Neural progenitor cell (in vitro differentiated cells): ENCODE results near the gene SUCO. TPM values are rescaled to one million over a fixed set of nuclear protein-coding genes. Genes with fewer than 3 reads are reported as not detected.

Source experiments
- DNase-seq: peaks from one replicate; pipeline ENCODE4 v3.0.0-alpha.2; 2016; ENCODE audit warnings: low spot score
- H2AFZ ChIP-seq: fragments of 200-600 bp; sonication (generic); replicated peaks from 2 replicates; pipeline ENCODE4 v1.6.1; 2016; ENCODE audit warnings: antibody characterized with exemption
- H3F3A ChIP-seq: fragments of 200-600 bp; sonication (generic); 2 replicates; pipeline ENCODE4 v1.6.1; 2016; ENCODE audit warnings: antibody characterized with exemption, low read depth
- H3K27ac ChIP-seq: fragments of 200-600 bp; sonication (generic); 2 replicates; pipeline ENCODE4 v1.5.1; 2016; ENCODE audit warnings: mild to moderate bottlenecking
- H3K27me3 ChIP-seq: fragments of 200-600 bp; sonication (generic); 2 replicates; pipeline ENCODE4 v1.6.1; 2016; ENCODE audit warnings: mild to moderate bottlenecking, moderate library complexity
- H3K36me3 ChIP-seq: fragments of 200-600 bp; sonication (generic); 2 replicates; pipeline ENCODE4 v1.5.1; 2016
- H3K4me1 ChIP-seq: fragments of 200-600 bp; sonication (generic); 2 replicates; pipeline ENCODE4 v1.6.1; 2016; ENCODE audit warnings: mixed run types
- H3K4me2 ChIP-seq: fragments of 200-600 bp; sonication (generic); 2 replicates; pipeline ENCODE4 v1.6.1; 2016
- H3K4me3 ChIP-seq: fragments of 200-600 bp; sonication (generic); 2 replicates; pipeline ENCODE4 v1.5.1; 2016
- H3K79me2 ChIP-seq: fragments of 200-600 bp; sonication (generic); 2 replicates; pipeline ENCODE4 v1.6.1; 2016; ENCODE audit warnings: low read depth
- H3K9ac ChIP-seq: fragments of 200-600 bp; sonication (generic); 2 replicates; pipeline ENCODE4 v1.6.1; 2016
- H3K9me3 ChIP-seq: fragments of 200-600 bp; sonication (generic); 2 replicates; pipeline ENCODE4 v1.5.1; 2016; ENCODE audit warnings: low read depth
- H4K20me1 ChIP-seq: fragments of 200-600 bp; sonication (generic); 2 replicates; pipeline ENCODE4 v1.6.1; 2016; ENCODE audit warnings: low read depth
- H3K27ac Mint-ChIP-seq: 3 replicates; pipeline ENCODE4 v1.8.0; 2021; ENCODE audit warnings: mixed read lengths
- H3K27me3 Mint-ChIP-seq: 2 replicates; pipeline ENCODE4 v1.8.0; 2022; ENCODE audit warnings: low read depth, mild to moderate bottlenecking, inconsistent platforms, moderate library complexity, mixed read lengths; ENCODE audit not compliant: insufficient read depth
- H3K36me3 Mint-ChIP-seq: 3 replicates; pipeline ENCODE4 v1.8.0; 2021; ENCODE audit warnings: mixed read lengths
- H3K4me1 Mint-ChIP-seq: 3 replicates; pipeline ENCODE4 v1.8.0; 2021; ENCODE audit warnings: mixed read lengths
- H3K4me3 Mint-ChIP-seq: 3 replicates; pipeline ENCODE4 v1.8.0; 2021; ENCODE audit warnings: mild to moderate bottlenecking, moderate library complexity, mixed read lengths
- H3K9me3 Mint-ChIP-seq: 3 replicates; pipeline ENCODE4 v1.8.0; 2020; ENCODE audit warnings: mixed read lengths
- EZH2 ChIP-seq: fragments of 200-600 bp; sonication (generic); IDR thresholded peaks from 2 replicates; pipeline ENCODE4 v1.6.1; 2017; ENCODE audit warnings: antibody characterized with exemption, mild to moderate bottlenecking, moderate library complexity
- EZH2phosphoT487 ChIP-seq: fragments of 200-600 bp; sonication (generic); IDR thresholded peaks from 2 replicates; pipeline ENCODE4 v1.6.1; 2017; ENCODE audit warnings: antibody characterized with exemption
- total RNA-seq: library from RNA; depleted of rRNA; stranded (reverse); fragments of >200 nt; gene quantifications from 2 replicates; pipeline ENCODE4 v1.2.3, GENCODE V29; 2015; ENCODE audit warnings: low replicate concordance
- TF ChIP-seq, protein P1 (sequence below): fragments of 200-600 bp; sonication (generic); IDR thresholded peaks from 2 replicates; pipeline ENCODE4 v1.5.1; 2017; ENCODE audit warnings: antibody characterized with exemption, mild to moderate bottlenecking

Gene SUCO
- total RNA-seq, 1 donor from 2014 or later = 109 TPM

DNA sequence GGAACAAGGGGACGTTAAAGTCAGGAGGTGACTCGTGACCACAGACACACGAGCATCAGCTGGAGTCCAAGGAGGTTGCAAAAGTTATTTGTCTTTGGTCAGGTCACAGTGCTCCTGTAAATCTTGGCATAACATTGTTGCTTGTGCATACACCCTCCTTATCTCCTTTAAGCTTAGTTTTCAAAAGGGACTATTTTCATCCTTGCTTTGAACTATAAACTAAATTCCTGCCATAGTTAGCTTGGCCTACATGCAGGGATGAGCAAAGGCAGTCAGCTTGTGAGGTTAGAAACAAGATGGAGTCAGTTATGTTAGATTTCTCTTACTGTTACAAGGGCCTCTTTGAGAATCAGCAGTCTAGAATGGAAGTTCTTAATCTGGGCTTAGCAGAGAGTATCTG is 97.9 kb downstream of the SUCO start:
- Histone ChIP-seq H3K4me2 (no peak overlapping the region), H3K9me3 (no peaks in the 10 kb centered on the region), H3K27me3 (no peaks in the 10 kb centered on the region), H3K27ac (no peak overlapping the region), H3K4me3 (no peak overlapping the region), H2AFZ (no peak overlapping the region), H3K79me2 (no peaks in the 10 kb centered on the region), H3K36me3 (no peaks in the 10 kb centered on the region), H3K4me1 (no peaks in the 10 kb centered on the region), H3F3A (no peaks in the 10 kb centered on the region), H4K20me1 (no peaks in the 10 kb centered on the region), H3K9ac (no peak overlapping the region)
- H3K4me1 Mint-ChIP-seq = peaks cover 3% of the 10 kb centered on the region
- DNase-seq = no peak
- no peak overlapping the region for H3K4me3 Mint-ChIP-seq
- H3K9me3 Mint-ChIP-seq = peaks cover 21% of the 10 kb centered on the region
- no peak overlapping the region for H3K27ac Mint-ChIP-seq
- no peaks in the 10 kb centered on the region for H3K36me3 Mint-ChIP-seq
- peaks cover 2% of the 10 kb centered on the region for H3K27me3 Mint-ChIP-seq
- TF ChIP-seq EZH2 = no peak
- TF ChIP-seq, protein P1, sequence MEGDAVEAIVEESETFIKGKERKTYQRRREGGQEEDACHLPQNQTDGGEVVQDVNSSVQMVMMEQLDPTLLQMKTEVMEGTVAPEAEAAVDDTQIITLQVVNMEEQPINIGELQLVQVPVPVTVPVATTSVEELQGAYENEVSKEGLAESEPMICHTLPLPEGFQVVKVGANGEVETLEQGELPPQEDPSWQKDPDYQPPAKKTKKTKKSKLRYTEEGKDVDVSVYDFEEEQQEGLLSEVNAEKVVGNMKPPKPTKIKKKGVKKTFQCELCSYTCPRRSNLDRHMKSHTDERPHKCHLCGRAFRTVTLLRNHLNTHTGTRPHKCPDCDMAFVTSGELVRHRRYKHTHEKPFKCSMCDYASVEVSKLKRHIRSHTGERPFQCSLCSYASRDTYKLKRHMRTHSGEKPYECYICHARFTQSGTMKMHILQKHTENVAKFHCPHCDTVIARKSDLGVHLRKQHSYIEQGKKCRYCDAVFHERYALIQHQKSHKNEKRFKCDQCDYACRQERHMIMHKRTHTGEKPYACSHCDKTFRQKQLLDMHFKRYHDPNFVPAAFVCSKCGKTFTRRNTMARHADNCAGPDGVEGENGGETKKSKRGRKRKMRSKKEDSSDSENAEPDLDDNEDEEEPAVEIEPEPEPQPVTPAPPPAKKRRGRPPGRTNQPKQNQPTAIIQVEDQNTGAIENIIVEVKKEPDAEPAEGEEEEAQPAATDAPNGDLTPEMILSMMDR = no peak

DNA sequence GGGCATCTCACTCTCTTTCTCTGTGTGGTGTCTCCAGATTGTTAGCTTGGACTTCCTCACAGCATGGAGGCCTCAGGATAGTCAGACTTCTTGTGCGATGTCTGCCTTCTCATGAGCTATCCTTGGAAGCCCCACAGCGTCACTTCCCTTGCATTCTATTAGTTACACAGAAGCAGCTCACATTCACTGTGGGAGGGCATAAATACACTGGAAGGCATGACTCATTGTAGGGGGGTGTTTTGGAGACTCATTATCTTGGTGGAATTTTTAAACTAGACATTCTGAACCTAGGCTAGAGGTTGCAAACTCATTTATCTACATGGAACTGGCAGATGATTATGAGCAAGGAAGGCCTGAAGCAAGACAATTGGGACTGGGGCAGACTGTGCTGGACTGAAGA is 104.6 kb downstream of the SUCO start:
- Histone ChIP-seq H3K9ac (no peak overlapping the region), H3K4me2 (no peak overlapping the region), H2AFZ (no peak overlapping the region), H3K4me3 (no peak overlapping the region), H3F3A (no peaks in the 10 kb centered on the region), H3K36me3 (no peaks in the 10 kb centered on the region), H3K27me3 (no peaks in the 10 kb centered on the region), H3K27ac (no peak overlapping the region), H3K4me1 (no peaks in the 10 kb centered on the region), H3K9me3 (no peaks in the 10 kb centered on the region), H3K79me2 (no peaks in the 10 kb centered on the region), H4K20me1 (no peaks in the 10 kb centered on the region)
- Mint-ChIP-seq H3K27ac (peak overlapping the region; percentile 15), H3K9me3 (peaks cover 7% of the 10 kb centered on the region), H3K27me3 (peaks cover 2% of the 10 kb centered on the region), H3K4me1 (peaks cover 10% of the 10 kb centered on the region), H3K4me3 (no peak overlapping the region), H3K36me3 (no peaks in the 10 kb centered on the region)
- TF ChIP-seq, protein P1 = no peak
- TF ChIP-seq EZH2 (no peak), EZH2phosphoT487 (no peak)
- DNase-seq = no peak

DNA sequence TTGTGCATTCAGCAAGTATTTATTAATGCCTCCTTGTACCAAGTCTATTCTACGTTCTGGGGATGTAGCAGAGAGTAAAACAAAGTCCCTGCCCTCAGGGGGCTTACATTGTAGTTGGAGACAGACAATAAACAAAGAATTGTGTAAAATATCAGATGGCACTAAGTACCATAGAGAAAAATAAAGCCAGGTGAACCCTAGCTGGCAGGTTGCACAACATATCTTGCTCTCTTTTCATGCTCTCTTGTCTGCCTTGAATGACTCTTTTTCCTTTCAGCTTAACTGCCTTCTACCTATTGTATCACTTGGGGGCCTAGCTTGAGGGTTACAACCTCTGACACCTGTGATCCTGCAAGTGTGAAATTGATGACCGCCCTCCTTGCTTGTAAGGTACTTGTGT is 105.3 kb downstream of the SUCO start:
- Histone ChIP-seq H4K20me1 (no peaks in the 10 kb centered on the region), H3K4me1 (no peaks in the 10 kb centered on the region), H3F3A (no peaks in the 10 kb centered on the region), H3K4me2 (no peak overlapping the region), H3K27ac (no peak overlapping the region), H3K27me3 (no peaks in the 10 kb centered on the region), H3K9ac (no peak overlapping the region), H3K36me3 (no peaks in the 10 kb centered on the region), H3K9me3 (no peaks in the 10 kb centered on the region), H3K4me3 (no peak overlapping the region), H3K79me2 (no peaks in the 10 kb centered on the region), H2AFZ (no peak overlapping the region)
- TF ChIP-seq EZH2phosphoT487 (no peak), EZH2 (no peak)
- TF ChIP-seq, protein P1 = no peak
- Mint-ChIP-seq H3K4me3 (no peak overlapping the region), H3K27ac (no peak overlapping the region), H3K9me3 (peaks cover 6% of the 10 kb centered on the region), H3K27me3 (peaks cover 2% of the 10 kb centered on the region), H3K4me1 (peaks cover 10% of the 10 kb centered on the region), H3K36me3 (no peaks in the 10 kb centered on the region)
- DNase-seq = no peak
